Lower leg skin (tissue), 4 donors: ENCODE data around the gene MED7. TPM values are rescaled to one million over a fixed set of nuclear protein-coding genes. Genes with fewer than 3 reads are reported as not detected.
A peak's percentile ranks its signal among the peaks of the same experiment; 100 is the strongest.
"Not testable (repeated sequence)": the region's sequence is repeated elsewhere in the genome, so short reads cannot be mapped to it uniquely, and the experiment has no call there.

Experiments used
- DNase-seq, 2 donors: peaks; one replicate each; pipeline ENCODE4 v3.0.0-alpha.2; 2019; ENCODE audit warnings: low spot score in 2 of 2
- H3K4me3 ChIP-seq: fragments of 200-600 bp; sonication (generic); 2 replicates; pipeline ENCODE4 v1.5.1; 2017; ENCODE audit warnings: mild to moderate bottlenecking, low read depth; ENCODE audit not compliant: poor library complexity, severe bottlenecking
- CTCF ChIP-seq, 3 donors: fragments of 450-650 bp; IDR thresholded peaks; one replicate each; pipeline ENCODE4 v1.5.1; 2016; ENCODE audit warnings: antibody characterized with exemption in 3 of 3, mild to moderate bottlenecking in 3 of 3, moderate library complexity in 2 of 3
- POLR2A ChIP-seq, 2 donors: fragments of 450-650 bp; IDR thresholded peaks; one replicate each; pipeline ENCODE4 v1.6.1; 2016 to 2017; ENCODE audit warnings: antibody characterized with exemption in 2 of 2, mild to moderate bottlenecking in 1 of 2, moderate library complexity in 1 of 2
- WGBS, 2 donors: methylation state at CpG; one replicate each; pipeline ENCODE4 v1.1.5; 2018; 5-methylcytosine and 5-hydroxymethylcytosine counted together
- intact Hi-C: fragments of 100-400 bp; cut with DNase I; formaldehyde crosslinking; loops from one replicate; pipeline ENCODE4 v1.15.0; 2023; ENCODE audit warnings: low total_unique reads
- total RNA-seq, 4 donors: library from RNA; depleted of rRNA; stranded (reverse); fragments of >200 nt; gene quantifications; one replicate each; pipeline ENCODE4 v1.1.0, GENCODE V29; 2016

Gene MED7
- total RNA-seq = 10 to 100 TPM in 1 of 4 donors, 1 to 10 TPM in 3; 6.2 to 11.2 (median 8.4) TPM

GRCh38 chr5:157142317-157143126 is at the start of gene MED7:
Gene MED7, minus strand, starts transcription at chr5:157142865. Its CDS starts 3,434 bp downstream, at chr5:157139431.
- TF ChIP-seq POLR2A (IDR thresholded peaks at IDR 0.05) = peak in 1 of 2 donors; percentile 58
- no peak for TF ChIP-seq CTCF (IDR thresholded peaks at IDR 0.05)
- peak within 1 kb of the TSS; percentile 92 for H3K4me3 ChIP-seq
- intact Hi-C loops = no loop called here
- peak; percentile 96 to 98 for DNase-seq
- 0% methylated on average over 48 of the region's 48 CpGs for WGBS, 2 donors

GRCh38 chr5:157189223-157189622 is 46.6 kb upstream of the MED7 start:
- no peak for DNase-seq
- 87 to 90% methylated on average over 7 of the region's 7 CpGs for WGBS, 2 donors
- TF ChIP-seq POLR2A (IDR thresholded peaks at IDR 0.05) (no peak), CTCF (IDR thresholded peaks at IDR 0.05) (no peak)
- H3K4me3 ChIP-seq = no peak overlapping the region
- intact Hi-C loops = no loop called here

- DNase-seq = no peak
- no peak overlapping the region for H3K4me3 ChIP-seq
- intact Hi-C loops = no loop called here
- TF ChIP-seq CTCF (IDR thresholded peaks at IDR 0.05) (no peak), POLR2A (IDR thresholded peaks at IDR 0.05) (no peak)
Measured at GRCh38 chr5:157188270-157188669, 45.6 kb upstream of the MED7 start.

- 56 to 60% methylated on average over 5 of the region's 5 CpGs for WGBS, 2 donors
- intact Hi-C loops = no loop called here
- no peak for DNase-seq
- H3K4me3 ChIP-seq = no peak overlapping the region
- no peak for TF ChIP-seq CTCF (IDR thresholded peaks at IDR 0.05)
- no peak for TF ChIP-seq POLR2A (IDR thresholded peaks at IDR 0.05)
Measured at GRCh38 chr5:157187046-157187754, 44.5 kb upstream of the MED7 start.

GRCh38 chr5:157186309-157187045 is 43.8 kb upstream of the MED7 start:
- no peak for DNase-seq
- no peak overlapping the region for H3K4me3 ChIP-seq
- TF ChIP-seq POLR2A (IDR thresholded peaks at IDR 0.05) (no peak), CTCF (IDR thresholded peaks at IDR 0.05) (no peak)
- WGBS, 2 donors = 66 to 76% methylated on average over 12 of the region's 12 CpGs
- intact Hi-C loops = no loop called here

GRCh38 chr5:157185122-157185521 is 42.5 kb upstream of the MED7 start:
- 91 to 94% methylated on average over 6 of the region's 6 CpGs for WGBS, 2 donors
- DNase-seq, H3K4me3 ChIP-seq, intact Hi-C loops: not testable (repeated sequence)
